Nephron progenitor cell (in vitro differentiated cells): ENCODE data around the gene BCORL1.

ENCODE experiments used
- DNase-seq: peaks from one replicate; pipeline ENCODE4 v3.0.0; 2021
- H3K27ac Mint-ChIP-seq: 2 replicates; pipeline ENCODE4 v1.8.0; 2021; ENCODE audit warnings: mild to moderate bottlenecking, moderate library complexity, mixed read lengths
- H3K27me3 Mint-ChIP-seq: 2 replicates; pipeline ENCODE4 v1.8.0; 2021; ENCODE audit warnings: mild to moderate bottlenecking, low read depth, mixed read lengths; ENCODE audit not compliant: poor library complexity
- H3K36me3 Mint-ChIP-seq: 2 replicates; pipeline ENCODE4 v1.8.0; 2021; ENCODE audit warnings: low read depth, mixed read lengths
- H3K4me1 Mint-ChIP-seq: 2 replicates; pipeline ENCODE4 v1.8.0; 2021; ENCODE audit warnings: mixed read lengths
- H3K4me3 Mint-ChIP-seq: 2 replicates; pipeline ENCODE4 v1.8.0; 2021; ENCODE audit warnings: mild to moderate bottlenecking, moderate library complexity, mixed read lengths
- H3K9me3 Mint-ChIP-seq: 2 replicates; pipeline ENCODE4 v1.8.0; 2021; ENCODE audit warnings: mild to moderate bottlenecking, moderate library complexity, mixed read lengths
- CTCF ChIP-seq: fragments of 200-600 bp; sonication (generic); IDR thresholded peaks from 2 replicates; pipeline ENCODE4 v1.5.0; 2021; ENCODE audit warnings: antibody characterized with exemption

BCORL1 gene

GRCh38 chrX:130083107-130083490 is 100.7 kb downstream of the BCORL1 start:
- H3K27ac Mint-ChIP-seq, result peak overlapping the region; percentile 62
- H3K9me3 Mint-ChIP-seq, result peaks cover 40% of the 10 kb centered on the region
- TF ChIP-seq CTCF, result no peak
- H3K4me1 Mint-ChIP-seq, result peaks cover 57% of the 10 kb centered on the region
- DNase-seq, result no peak
- no peaks in the 10 kb centered on the region for H3K36me3 Mint-ChIP-seq
- peak overlapping the region; percentile 10 for H3K4me3 Mint-ChIP-seq
- peaks cover 4% of the 10 kb centered on the region for H3K27me3 Mint-ChIP-seq

DNA sequence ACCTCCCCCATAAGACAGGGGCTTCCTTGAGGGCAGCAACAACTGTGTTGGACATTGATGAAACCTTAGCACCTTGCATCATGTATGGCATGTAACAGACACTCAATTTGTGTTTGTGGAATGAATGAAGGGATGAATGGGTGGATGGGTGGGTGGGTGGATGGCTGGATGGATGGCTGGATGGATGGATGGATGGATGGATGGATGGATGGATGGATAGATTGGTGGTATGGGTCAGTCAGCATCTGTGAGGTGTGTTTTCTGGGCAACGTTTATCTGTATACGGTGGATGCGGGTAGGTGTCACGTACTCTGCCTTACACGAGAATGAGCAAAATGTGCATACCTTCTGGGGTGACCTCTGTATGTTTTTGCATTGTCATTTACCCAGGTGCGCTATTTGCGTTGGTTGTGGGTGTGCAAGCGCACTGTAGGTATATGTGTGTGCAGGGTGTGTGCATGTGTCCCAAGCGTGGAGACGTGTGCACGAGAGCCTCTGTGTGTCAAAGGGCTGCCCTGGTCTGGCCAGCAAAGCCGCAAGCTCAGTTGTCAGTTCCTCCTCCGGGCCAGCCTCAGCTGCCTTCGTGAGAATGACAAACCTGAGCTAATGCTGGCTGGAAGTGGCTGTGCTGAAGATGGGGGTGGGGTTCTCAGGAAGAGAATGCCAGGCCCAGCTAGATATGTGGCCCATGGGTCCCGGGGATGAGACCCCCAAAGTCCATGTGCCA is 101.4 kb downstream of the BCORL1 start:
- no peak for DNase-seq
- Mint-ChIP-seq H3K27ac (peak overlapping the region; percentile 62), H3K27me3 (peaks cover 4% of the 10 kb centered on the region), H3K4me3 (peak overlapping the region; percentile 37), H3K4me1 (peaks cover 57% of the 10 kb centered on the region), H3K9me3 (peaks cover 35% of the 10 kb centered on the region), H3K36me3 (no peaks in the 10 kb centered on the region)
- no peak for TF ChIP-seq CTCF

GRCh38 chrX:130084631-130085237 is 102.3 kb downstream of the BCORL1 start:
- no peak for TF ChIP-seq CTCF
- Mint-ChIP-seq H3K27ac (no peak overlapping the region), H3K27me3 (peaks cover 4% of the 10 kb centered on the region), H3K9me3 (peaks cover 34% of the 10 kb centered on the region), H3K36me3 (no peaks in the 10 kb centered on the region), H3K4me3 (no peak overlapping the region), H3K4me1 (peaks cover 56% of the 10 kb centered on the region)
- no peak for DNase-seq

GRCh38 chrX:130085551-130086446 is 103.4 kb downstream of the BCORL1 start:
- Mint-ChIP-seq H3K27me3 (peaks cover 7% of the 10 kb centered on the region), H3K27ac (peak overlapping the region; percentile 54), H3K4me3 (no peak overlapping the region), H3K4me1 (peaks cover 52% of the 10 kb centered on the region), H3K9me3 (peaks cover 36% of the 10 kb centered on the region), H3K36me3 (no peaks in the 10 kb centered on the region)
- no peak for TF ChIP-seq CTCF
- DNase-seq, result no peak

GRCh38 chrX:130086447-130087206 is 104.2 kb downstream of the BCORL1 start:
- DNase-seq, result no peak
- Mint-ChIP-seq H3K27ac (peak overlapping the region; percentile 54), H3K27me3 (peaks cover 4% of the 10 kb centered on the region)

More at GRCh38 chrX:130086447-130087206, 104.2 kb downstream of the BCORL1 start:
- Mint-ChIP-seq H3K36me3 (no peaks in the 10 kb centered on the region), H3K9me3 (peaks cover 31% of the 10 kb centered on the region), H3K4me1 (peaks cover 47% of the 10 kb centered on the region), H3K4me3 (no peak overlapping the region)
- TF ChIP-seq CTCF, result no peak
